H1 (cell line): ENCODE data around the gene SVIL. TPM values are rescaled to one million over a fixed set of nuclear protein-coding genes. Genes with fewer than 3 reads are reported as not detected.

ENCODE experiments used
- ATF3 ChIP-seq: IDR thresholded peaks from 2 replicates; pipeline ENCODE4 v1.6.1; 2011; ENCODE audit warnings: low read depth, mild to moderate bottlenecking, low read length; ENCODE audit not compliant: insufficient read depth
- BCL11A ChIP-seq, 2 experiments: IDR thresholded peaks; one replicate each; pipeline ENCODE4 v1.6.1; 2011; ENCODE audit warnings: low read depth in 2 of 2, low read length in 2 of 2, mild to moderate bottlenecking in 2 of 2
- CBX5 ChIP-seq: fragments of 300-800, 300-1000 bp; sonication (generic); IDR thresholded peaks from 2 replicates; pipeline ENCODE4 v1.7.1; 2016; ENCODE audit warnings: antibody characterized with exemption, low read length, low read depth
- CHD7 ChIP-seq: fragments of 300-600 bp; sonication (generic); IDR thresholded peaks from 2 replicates; pipeline ENCODE4 v1.7.1; 2012; ENCODE audit warnings: low read length, moderate library complexity, mild to moderate bottlenecking, inconsistent platforms; ENCODE audit not compliant: insufficient replicate concordance
- EZH2 ChIP-seq: fragments of 200-600 bp; sonication (generic); IDR thresholded peaks from 2 replicates; pipeline ENCODE4 v1.7.1; 2012; ENCODE audit warnings: low read depth, mild to moderate bottlenecking, moderate library complexity, low read length, inconsistent platforms; ENCODE audit not compliant: severe bottlenecking
- GABPA ChIP-seq: IDR thresholded peaks from 2 replicates; pipeline ENCODE4 v1.6.1; 2011; ENCODE audit warnings: mild to moderate bottlenecking, low read length, moderate library complexity, borderline replicate concordance; ENCODE audit not compliant: insufficient read depth
- JUN ChIP-seq: IDR thresholded peaks from 2 replicates; pipeline ENCODE4 v1.6.1; 2011; ENCODE audit warnings: low read depth, mild to moderate bottlenecking, improper control_type of control experiment, low read length
- JUND ChIP-seq: IDR thresholded peaks from 2 replicates; pipeline ENCODE4 v1.6.1; 2011; ENCODE audit warnings: mild to moderate bottlenecking, improper control_type of control experiment, low read length
- MAX ChIP-seq: IDR thresholded peaks from 2 replicates; pipeline ENCODE4 v1.6.1; 2012; ENCODE audit warnings: inconsistent platforms
- RAD21 ChIP-seq, 2 experiments: IDR thresholded peaks in 1 of 2; conservative IDR thresholded peaks in 1 of 2; 2 replicates each; pipeline ENCODE4 v1.6.1; 2011; ENCODE audit warnings: low read depth in 2 of 2, low read length in 2 of 2, improper control_type of control experiment in 1 of 2, inconsistent platforms in 1 of 2, mild to moderate bottlenecking in 1 of 2, moderate library complexity in 1 of 2
- SP1 ChIP-seq: IDR thresholded peaks from 2 replicates; pipeline ENCODE4 v1.6.1; 2011; ENCODE audit warnings: low read depth, low read length
- polyA plus RNA-seq, 7 experiments: library from polyadenylated mRNA; depleted of rRNA in 3 of 7; stranded (reverse) in 5 of 7; unstranded in 2 of 7; fragments of >200 nt in 5 of 7; fragments of 200-250 nt in 2 of 7; gene quantifications; 1 replicate in 5 of 7; 2 replicates in 1 of 7; 4 replicates in 1 of 7; pipeline versions ENCODE4 v1.2.1 to v1.2.3, GENCODE V29; 2011 to 2013; ENCODE audit warnings: missing spikeins in 2 of 7, mixed read lengths in 2 of 7
- total RNA-seq: library from RNA; stranded (reverse); fragmentation: NEBNext Ultra II Directional; extraction: Animal tissue kit (Norgen Biotek cat#: 25700); gene quantifications from 2 replicates; pipeline ENCODE4 v1.2.1, GENCODE V29; 2021

The SVIL gene
- total and polyA plus RNA-seq, 2 of the 8 experiments (the other 6 are each of a cell fraction or from before 2014, with no cell fraction given) = 4.7 to 15.4 TPM

- TF ChIP-seq CHD7 (no peak), JUN (no peak), MAX (peak; percentile 89), EZH2 (no peak), BCL11A (IDR thresholded peaks at IDR 0.05; ENCODE audit: low read depth in 2 of 2, low read length in 2 of 2) (no peak), RAD21 (IDR thresholded peaks at IDR 0.05 in 1 of 2, conservative IDR thresholded peaks at IDR 0.05 in 1 of 2; ENCODE audit: low read depth in 2 of 2, low read length in 2 of 2) (peak; percentile 69 to 80), ATF3 (peak; percentile 41; the same call in 1 of the 2 replicates), SP1 (no peak), CBX5 (no peak), GABPA (no peak), JUND (no peak)
These were observed 164.4 kb downstream of the SVIL start (continued) for GRCh38 chr10:29470355-29470705.
